Kidney glomerular epithelial cell (primary cell): Measurements from ENCODE around the gene ERCC6L2.

ENCODE experiments used
- DNase-seq: peaks from one replicate; lab custom pipeline; 2025; lab: John Stamatoyannopoulos, UW

Gene ERCC6L2

DNA sequence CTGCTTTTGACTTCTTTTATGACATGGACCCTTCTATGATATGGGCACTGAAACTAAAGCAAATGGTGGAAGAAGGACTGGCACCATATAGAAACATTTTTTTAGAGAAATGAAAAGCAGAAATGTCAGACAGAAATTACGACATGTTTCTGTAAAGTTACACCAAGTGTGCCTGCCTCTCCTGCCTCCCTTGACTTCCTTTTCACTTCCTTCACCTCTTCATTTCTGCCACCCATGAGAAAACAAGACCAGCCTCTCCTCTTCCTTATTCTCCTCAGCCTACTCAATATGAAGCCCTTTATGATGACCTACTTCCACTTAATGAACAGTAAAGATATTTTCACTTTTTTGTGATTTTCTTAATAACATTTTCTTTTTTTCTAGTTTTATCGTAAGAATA lies 44.5 kb downstream of the ERCC6L2 start:
- no peak for DNase-seq

GRCh38 chr9:95923794-95924193 lies 48.3 kb downstream of the ERCC6L2 start:
- no peak for DNase-seq

- no peak for DNase-seq
Observed at GRCh38 chr9:95924987-95925386, 49.5 kb downstream of the ERCC6L2 start.

- no peak for DNase-seq
Observed at GRCh38 chr9:95927271-95928004, 51.9 kb downstream of the ERCC6L2 start.

DNA sequence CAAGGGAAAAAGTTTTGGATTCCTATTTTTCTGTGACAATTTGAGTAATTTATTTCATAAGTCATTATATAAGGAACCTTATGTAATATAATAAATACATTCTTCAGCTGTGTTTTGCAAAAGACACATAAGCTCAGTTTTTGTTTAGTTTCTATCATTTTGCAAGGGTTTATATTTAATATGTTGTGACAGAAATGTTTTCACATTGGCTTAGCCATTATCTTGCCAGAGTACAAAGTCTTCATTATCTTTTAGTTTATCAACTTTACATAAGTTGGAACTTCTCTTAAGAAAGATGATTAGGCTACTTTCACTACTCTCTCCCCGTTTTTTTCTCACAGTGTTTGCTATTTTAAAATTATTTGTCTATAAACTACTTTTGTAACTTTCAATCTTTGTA lies 54.8 kb downstream of the ERCC6L2 start:
- DNase-seq: no peak

- DNase-seq: no peak
Observed at GRCh38 chr9:95935861-95936578, 60.5 kb downstream of the ERCC6L2 start.

- no peak for DNase-seq
Observed at GRCh38 chr9:95936579-95937075, 61.1 kb downstream of the ERCC6L2 start.

- no peak for DNase-seq
Observed at GRCh38 chr9:95937131-95937530, 61.6 kb downstream of the ERCC6L2 start.

DNA sequence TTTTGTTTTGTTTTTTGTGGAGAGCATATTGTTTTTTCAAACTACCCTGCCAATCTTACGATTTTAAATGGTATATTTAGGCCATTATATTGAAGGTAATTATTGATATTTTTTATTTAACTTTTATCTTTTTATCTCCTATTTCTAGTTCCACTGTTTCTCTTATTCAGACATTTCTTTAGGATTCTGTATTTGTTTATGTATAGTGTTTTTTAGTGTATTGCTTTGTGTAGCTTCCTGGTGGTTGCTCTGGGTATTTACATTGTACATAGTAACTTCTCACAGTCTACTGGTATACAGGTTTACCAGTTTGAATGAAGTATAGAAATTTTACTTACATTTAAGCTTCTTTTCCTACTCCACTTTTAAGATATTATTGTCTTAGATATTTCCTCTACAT lies 63.2 kb downstream of the ERCC6L2 start:
- DNase-seq: no peak

DNA sequence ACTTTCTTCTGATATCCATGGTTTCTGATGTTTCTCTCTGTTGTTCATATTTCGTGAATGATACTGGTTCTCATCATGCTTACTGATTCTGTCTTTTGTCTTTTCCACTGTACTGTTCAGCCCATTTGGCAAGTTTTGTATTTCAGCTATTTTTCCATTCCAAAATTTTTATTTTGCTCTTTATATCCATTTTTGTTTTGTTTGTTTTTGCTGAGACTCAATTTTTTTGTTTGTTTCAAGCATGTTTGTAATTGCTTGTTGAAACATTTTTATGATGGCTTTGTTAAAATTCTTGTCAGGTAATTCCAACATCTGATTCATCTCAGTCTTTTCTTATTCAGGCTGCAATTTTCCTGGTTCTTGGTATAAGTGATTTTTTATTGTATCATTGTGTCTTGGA lies 64.0 kb downstream of the ERCC6L2 start:
- no peak for DNase-seq

DNA sequence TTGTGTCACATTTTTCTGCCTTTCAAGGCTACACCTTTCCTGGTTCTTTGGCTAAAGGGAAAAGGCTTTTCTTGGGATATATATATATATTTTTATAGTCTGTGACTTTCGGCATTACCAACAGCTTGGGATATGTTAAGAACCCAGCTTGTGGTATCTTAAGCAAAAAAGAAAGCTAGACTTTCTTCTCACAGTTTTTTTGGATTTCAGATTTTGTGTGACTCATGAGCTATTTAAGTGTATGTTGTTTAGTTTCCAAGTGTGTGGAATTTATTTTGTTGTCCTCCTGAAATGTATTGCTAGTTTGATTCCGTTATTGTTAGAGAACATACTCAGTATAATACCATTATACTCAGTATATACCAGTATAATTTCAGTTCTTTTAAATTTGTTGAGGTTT lies 64.8 kb downstream of the ERCC6L2 start:
- DNase-seq: no peak

DNA sequence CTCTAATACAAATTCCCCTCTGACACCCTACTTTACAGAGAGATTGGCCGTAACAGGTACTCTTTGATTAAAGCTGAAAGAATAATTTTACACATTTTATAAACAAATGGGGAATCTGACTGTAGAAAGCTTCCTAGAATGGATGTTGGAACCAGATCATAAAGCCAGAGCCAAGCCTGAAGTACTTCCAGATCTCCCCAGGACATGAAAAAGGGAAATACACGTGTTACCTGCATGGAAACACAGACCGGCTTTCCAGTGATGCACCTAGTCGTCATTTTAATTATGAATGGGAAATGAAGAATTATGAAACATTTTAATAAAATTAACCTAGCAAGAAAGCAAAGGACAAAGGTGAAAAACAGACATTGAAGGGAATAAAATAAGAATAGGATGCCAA lies 66.5 kb downstream of the ERCC6L2 start:
- DNase-seq: no peak

GRCh38 chr9:95947118-95947517 lies 71.6 kb downstream of the ERCC6L2 start:
- DNase-seq: no peak

DNA sequence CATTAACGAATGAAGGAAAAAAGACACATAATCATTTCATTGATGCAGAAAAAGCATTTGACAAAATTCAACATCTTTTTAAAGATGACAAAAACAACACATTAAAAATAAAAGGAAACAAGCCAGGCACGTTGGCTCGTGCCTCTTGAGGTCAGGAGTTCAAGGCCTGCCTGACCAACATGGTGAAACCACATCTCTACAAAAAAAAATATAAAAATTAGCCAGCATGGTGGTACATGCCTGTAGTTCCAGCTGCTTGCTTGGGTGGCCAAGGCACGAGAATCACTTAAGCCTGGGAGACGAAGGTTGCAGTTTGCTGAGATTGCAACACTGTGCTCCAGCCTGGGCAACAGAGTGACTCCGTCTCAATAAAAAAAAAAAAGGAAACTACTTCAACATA lies 77.0 kb downstream of the ERCC6L2 start:
- DNase-seq: no peak

DNA sequence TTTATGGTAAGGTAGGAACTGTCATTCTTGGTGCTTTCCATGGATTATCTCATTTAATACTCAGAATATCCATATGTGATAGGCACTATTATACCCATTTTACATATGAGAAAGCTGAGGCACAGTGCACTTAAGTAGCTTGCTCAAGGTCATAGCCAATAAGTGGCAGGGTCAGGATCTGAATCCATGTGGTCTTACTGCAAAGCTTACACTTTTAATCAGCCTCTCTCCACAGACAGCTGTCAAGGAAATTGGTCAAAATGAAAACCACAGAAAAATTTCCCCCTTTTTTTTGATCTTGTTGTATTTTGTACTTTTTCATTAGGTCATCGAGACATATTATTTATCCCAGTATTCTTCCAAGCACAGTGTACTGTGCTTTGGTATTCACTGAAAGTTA lies 78.5 kb downstream of the ERCC6L2 start:
- DNase-seq: no peak

- DNase-seq: no peak
Observed at GRCh38 chr9:95954940-95955339, 79.4 kb downstream of the ERCC6L2 start.

DNA sequence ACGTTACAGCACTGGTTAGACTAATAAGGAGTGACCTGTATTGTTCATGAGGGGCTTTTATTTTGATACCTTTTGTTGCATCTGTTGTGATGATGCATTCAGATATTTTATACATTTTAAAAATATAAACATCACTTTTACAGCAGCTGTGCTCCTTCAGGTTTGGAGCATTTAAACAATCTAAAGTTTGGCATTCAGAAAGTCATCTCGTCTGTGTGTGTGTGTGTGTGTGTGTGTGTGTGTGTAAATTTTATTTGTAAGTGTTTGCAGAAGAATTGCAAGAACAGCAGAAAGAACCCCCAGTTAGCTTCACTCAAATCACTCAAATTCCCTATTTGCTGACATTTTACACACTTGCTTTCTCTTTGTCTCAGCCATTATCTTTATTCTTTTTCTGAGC lies 87.4 kb downstream of the ERCC6L2 start:
- no peak for DNase-seq

DNA sequence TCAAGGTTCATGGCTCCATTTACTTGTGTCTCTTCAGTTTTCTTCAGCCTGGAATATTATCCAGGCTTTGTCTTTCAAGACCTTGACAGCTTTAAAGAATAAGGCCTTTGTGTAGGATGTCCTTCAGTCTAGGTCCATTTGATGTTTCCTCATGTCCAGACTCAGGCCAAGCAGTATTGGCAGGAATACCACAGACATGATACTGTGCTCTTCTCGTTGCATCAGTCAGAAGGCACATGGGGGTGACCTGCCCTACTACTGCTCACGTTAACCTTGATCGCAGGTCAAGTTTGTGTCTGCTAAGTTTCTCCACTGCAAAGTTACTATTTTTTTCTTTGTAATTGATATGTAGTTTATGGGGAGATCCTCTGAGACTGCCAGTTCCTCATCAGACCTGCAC lies 88.2 kb downstream of the ERCC6L2 start:
- DNase-seq: no peak

- no peak for DNase-seq
Observed at GRCh38 chr9:95966306-95966705, 90.8 kb downstream of the ERCC6L2 start.

GRCh38 chr9:95970317-95970716 lies 94.8 kb downstream of the ERCC6L2 start:
- no peak for DNase-seq

DNA sequence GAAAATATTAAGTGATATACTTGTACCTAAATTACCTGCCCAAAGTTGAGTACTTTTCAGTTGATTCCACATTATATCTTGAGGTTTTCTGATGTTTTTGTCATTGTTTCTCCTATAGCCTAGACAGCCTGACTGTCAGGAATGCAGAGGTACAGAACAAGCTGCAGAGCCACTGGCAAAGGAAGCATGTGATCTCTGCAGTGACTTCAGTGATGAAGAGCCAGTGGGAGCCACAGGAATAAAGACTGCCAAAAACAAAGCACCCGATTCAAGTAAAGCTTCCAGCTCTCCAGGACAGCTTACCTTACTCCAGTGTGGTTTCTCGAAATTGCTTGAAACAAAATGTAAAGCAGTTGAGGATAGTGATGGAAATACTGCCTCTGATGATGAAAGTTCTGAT lies 96.3 kb downstream of the ERCC6L2 start:
- DNase-seq: no peak

DNA sequence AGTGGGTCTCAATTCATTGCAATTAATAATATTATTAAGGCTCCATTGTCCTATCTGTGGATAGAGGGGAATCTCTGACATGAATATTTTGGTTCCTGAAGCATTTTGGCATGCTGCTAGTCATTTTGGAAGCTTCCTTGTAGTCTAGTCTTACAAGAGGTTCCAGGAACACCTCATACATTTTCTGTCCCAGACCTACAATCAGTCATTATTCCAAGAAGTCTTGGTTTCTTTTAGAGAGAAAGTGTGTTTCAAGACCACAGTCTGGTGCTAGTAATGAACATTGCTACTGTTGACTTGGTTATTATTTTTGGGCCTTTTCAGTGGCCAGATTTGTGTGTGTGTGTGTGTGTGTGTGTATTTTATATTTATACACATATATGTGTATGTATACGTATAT lies 98.9 kb downstream of the ERCC6L2 start:
- no peak for DNase-seq

- no peak for DNase-seq
Observed at GRCh38 chr9:95977371-95977770, 101.9 kb downstream of the ERCC6L2 start.

GRCh38 chr9:95978106-95978505 lies 102.6 kb downstream of the ERCC6L2 start:
- no peak for DNase-seq
